HG03378 (cell line): ENCODE results near the gene MAJIN.
"Not testable (repeated sequence)": the region's sequence is repeated elsewhere in the genome, so short reads cannot be mapped to it uniquely, and the experiment has no call there.

ENCODE experiments used
- ATAC-seq: cut with Tn5 transposase; IDR thresholded peaks from one replicate; pipeline ENCODE4 v1.9.1; 2021; ENCODE audit warnings: mild to moderate bottlenecking, moderate library complexity; ENCODE audit not compliant: unreplicated experiment

The MAJIN gene

DNA sequence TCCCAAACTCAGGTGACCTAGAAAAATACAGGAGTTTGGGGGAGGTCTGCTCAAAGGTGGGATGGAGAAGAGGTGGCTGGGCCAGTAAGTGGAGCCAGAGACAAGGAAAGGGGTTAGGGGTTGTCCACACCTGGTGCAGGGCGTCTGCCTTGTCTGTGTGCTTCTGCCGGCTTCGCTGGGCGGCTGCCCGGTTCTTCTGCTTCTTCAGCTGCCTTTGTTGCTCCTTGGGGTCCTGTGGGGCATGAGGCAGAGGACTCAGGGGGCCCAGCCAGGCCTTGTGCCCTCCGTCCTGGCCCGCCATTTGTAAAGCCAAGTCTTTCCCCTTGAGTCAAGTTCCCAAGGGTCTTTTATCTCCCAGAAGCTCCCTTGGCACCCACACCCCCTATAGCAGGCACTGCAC lies 22.4 kb upstream of the MAJIN start:
- ATAC-seq = no peak

DNA sequence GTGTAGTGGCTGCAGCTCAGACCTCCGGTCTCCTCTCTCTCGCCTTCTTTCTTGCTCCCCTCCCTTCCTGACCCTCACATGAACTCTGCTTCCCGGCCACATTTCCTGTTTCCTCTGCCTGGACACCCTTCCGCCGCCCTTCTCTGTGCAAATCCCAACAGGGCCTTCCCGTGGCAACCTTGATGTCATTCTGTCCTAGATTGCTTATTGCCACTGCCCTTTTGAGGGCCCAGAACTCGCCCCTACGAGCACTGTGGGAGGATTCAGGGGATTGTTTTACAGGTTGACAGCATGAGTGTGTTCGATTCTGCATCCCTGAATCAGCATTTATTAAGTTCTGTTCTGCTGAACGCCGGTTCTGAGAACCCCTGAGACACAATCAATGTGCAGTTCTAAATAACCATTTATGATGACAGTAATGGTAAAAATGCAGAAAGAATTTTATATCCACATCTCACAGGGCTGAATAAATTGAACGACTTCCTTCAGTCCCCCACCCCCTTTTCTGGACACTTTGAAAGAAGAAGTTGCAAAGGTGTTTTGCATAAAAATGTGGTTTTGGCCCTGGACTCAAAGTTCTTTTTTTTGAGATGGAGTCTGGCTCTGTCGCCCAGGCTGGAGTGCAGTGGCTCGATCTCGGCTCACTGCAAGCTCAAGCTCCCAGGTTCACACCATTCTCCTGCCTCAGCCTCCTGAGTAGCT lies 18.5 kb upstream of the MAJIN start:
- ATAC-seq = no peak

DNA sequence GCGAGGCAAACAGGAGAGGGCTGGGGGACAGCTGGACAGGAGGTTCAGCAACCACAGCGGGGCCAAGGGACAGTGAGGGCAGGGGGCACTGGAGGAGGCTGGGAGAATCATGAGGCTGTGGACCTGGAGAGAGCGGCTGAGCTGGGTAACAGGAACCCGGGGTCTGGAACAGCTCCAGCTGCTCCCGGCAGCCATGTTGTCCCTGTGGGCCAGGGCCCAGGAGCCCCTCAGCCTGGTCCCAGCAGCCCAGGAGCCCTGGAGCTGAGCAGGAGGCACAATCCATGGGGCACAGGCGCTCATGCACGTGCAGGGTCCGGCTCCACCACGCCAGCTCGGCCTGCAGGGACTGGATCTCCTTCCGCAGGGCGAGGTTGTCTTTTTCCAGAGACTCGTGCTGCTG lies 17.5 kb upstream of the MAJIN start:
- ATAC-seq = no peak

DNA sequence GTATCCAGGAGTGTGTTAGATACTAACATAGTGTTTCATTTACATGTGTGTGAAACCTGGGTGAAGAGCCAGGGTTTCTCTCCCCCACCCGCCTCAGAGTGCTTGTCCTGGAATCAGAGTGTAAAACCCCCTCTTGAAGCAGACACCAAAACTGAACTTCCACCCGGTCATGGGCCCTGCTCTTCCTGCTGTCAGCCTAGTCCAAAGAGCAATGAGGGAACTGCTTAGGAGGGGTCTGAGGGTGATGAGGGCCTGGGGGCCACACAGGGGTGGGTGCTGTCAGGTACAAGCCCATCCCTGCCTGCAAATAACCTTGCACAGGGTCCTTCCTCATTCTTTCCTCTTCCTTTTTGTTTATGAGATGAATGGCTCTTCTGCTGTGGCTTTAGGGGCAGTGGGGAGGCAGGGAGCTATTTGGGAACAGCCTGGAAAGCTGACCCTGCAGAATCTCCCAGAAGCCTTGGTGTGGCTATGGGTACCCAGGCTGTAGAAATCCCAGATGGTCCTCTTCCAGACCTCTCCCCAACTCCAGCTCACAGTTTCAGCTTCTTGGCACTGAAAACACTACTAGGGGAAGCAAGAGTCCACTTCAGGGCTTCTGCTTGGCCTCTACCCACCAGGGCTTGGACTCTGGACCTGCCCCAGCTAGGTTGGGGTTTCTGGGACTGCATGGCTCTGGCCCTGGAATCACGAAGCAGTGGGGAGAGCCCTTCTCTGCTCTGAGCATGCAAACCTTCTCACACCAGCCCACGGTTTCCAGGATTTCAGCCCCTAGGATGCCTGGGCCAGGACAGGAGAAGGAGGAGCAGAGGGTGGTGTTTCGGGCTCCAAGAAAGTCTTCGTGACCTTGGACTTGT lies 16.3 kb upstream of the MAJIN start:
- no peak for ATAC-seq

DNA sequence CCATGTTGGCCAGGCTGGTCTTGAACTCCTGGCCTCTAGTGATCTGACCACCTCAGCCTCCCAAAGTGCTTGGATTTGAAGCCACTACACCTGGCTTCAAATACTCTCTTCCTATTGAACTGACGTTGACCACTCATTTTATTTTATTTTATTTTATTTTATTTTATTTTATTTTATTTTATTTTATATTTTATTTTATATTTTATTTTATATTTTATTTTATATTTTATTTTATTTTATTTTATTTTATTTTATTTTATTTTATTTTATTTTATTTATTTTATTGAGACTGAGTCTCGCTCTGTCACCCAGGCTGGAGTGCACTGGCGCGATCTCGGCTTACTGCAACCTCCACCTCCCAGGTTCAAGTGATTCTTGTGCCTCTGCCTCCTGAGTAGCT lies 11.4 kb upstream of the MAJIN start:
- not testable (repeated sequence) for ATAC-seq

DNA sequence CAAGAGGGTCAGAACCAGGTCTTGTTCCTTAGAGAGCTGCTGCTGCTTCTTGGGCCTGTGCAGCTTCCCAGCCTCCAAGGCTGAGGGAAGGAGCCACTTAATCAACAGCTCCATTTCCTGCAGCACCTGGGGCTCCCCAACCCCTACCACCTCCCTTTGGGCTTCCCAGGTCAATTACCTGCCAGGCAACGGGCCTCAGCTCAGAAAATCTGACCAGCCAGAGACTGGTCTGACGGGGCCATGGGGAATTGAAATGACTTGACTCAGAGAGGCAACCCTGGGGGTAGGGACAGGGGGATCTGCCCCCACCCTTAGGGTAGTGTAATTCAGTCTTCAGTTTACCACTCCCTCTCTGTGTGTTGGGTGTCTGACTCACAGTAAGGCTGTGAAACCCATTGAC lies 4.7 kb upstream of the MAJIN start:
- no peak for ATAC-seq

DNA sequence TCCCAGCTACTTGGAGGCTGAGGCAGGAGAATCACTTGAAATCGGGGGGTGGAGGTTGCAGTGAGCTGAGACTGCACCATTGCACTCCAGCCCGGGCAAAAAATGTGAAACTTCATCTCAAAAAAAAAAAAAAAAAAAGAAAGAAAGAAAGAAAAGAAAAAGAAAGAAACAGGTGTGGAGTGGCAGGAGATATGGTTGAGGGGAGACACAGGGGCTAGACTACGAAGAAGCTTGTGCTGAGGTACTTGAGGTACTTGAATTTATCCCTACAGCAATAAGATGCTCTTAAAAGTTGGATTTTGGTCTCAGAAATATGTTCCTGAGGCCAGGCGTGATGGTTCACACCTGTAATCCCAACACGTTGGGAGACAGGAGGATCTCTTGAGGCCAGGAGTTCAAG lies 2.2 kb upstream of the MAJIN start:
- ATAC-seq = no peak

DNA sequence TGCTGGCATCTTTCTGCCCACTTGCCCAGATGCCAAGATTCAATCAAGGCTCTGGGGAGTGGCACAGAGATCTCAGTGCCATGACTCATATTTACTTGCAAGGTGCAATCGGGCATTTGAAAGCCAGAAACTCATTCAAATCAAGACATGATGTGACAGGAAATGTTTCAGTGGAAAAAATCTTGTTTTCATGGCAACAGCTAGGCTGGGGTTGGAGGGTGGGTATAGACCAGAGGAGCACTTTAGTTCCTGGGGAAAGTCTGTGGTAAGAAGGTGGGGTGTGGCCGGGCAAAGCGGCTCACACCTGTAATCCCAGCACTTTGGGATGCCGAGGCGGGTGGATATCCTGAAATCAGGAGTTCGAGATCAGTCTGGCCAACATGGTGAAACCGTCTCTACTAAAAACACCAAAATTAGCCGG lies 1.2 kb downstream of the MAJIN start:
- no peak for ATAC-seq

DNA sequence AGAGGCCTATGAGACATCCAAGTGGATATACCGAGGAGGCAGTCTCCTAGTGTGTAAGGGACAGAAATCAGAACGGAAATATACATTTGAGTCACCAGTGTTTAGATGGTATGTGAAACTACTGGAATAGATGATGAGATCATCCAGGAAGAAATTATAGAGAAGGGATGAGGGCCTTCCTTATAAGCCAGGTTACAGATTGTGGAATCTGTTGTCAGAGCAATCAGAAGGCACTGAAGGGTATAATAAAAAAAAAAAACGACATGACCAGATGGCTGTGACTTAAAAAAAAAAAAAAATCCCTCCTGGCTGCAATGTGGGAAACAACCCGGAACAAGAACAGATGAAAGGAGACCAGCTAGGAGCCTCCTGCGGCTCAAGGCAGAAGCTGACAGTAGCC lies 2.7 kb downstream of the MAJIN start:
- no peak for ATAC-seq

DNA sequence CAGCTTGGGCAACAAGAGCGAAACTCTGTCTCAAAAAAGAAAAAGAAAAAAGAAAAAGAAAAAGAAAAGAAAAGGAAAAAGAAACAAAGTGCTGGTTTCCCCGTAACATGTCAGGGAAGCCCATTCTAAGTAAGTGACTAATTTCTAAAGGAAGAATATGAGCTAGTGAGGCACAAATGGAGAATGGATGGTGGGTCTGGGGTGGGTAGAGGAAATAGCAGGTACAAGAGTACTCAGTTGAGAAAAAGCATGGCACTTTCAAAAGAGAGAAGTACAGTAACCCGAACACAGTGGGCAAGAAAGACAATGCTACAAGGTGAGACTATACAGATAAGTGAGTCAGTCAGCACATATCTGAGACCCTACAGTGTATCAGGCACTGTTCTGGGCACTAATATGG lies 4.5 kb downstream of the MAJIN start:
- ATAC-seq = no peak

DNA sequence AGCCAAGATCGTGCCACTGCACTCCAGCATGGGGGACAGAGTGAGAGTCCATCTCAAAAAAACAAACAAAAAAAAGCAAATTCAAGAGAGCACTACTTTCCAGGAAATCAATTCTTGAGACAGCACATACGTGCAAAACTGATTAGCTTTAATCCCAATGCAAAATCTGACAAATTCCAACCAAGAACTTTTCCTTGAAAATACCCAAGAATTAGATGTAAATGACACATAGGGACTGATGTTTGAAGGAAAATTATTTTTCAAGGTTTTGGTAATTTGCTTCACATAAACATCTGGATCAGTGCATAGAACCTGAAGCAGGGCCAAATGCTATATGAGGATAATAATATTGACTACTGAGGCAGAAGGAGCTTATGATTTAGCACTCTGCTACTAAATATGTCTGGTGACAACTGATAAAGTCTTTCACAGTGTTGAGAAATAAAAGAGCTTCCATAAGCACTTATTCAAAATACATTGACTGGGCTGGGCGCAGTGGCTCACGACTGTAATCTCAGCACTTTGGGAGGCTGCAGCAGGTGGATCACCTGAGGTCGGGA lies 8.8 kb downstream of the MAJIN start:
- no peak for ATAC-seq

DNA sequence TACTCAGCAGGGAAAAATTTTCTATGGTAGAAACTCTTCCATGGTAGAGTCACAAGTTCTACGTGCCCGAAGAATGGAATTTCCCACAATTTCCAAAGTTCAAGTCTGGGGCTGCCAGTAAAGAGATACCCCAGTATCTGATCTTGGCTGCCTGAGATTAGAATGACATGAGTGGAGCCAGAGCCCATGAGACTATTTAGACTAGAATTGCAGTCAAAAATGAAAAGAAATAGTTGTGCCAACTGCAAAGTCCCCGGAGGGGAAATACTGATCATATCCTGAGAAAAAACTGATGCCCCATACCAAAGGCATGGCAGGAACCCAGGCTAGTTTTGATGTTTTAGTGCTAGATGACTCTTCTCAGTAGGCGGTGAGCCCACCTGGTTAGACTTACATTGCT lies 11.2 kb downstream of the MAJIN start:
- ATAC-seq = no peak

DNA sequence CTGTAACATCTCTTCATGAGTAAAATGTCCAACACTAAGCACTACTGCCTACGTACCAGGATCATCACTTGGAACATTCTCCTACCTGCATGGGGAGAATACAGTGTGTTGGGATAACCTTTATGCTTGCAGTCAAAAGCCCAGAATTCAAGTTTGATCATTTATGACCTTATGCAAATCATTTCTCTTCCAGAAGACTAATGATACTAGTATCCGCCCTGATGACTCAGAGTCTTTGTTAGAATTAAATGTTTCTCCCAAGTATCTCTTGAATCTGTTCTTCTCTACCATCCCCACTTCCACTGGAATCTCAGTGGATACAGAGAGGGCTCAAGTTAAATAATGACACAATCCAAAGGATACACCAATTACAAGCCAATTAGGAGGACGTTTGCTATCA lies 12.4 kb downstream of the MAJIN start:
- no peak for ATAC-seq

DNA sequence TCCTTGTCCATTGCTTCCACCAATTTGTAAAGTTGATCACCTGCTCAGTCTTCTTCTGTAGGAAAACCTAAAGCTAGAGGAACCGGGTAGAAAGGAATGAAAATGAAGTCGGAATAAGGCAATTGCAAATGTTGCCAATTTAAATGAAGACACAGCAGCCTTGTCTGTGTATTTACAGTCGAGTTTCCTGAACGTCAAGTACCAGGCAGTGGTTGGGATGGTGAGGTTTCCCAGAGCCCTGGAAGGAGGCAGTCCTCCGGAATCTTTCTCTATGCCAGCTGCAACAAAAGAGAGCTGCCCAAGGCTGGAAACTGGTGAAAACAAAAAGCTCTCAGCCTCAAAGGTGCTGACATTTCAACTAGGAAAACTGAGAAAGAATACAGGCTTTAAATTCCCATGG lies 17.7 kb downstream of the MAJIN start:
- no peak for ATAC-seq

DNA sequence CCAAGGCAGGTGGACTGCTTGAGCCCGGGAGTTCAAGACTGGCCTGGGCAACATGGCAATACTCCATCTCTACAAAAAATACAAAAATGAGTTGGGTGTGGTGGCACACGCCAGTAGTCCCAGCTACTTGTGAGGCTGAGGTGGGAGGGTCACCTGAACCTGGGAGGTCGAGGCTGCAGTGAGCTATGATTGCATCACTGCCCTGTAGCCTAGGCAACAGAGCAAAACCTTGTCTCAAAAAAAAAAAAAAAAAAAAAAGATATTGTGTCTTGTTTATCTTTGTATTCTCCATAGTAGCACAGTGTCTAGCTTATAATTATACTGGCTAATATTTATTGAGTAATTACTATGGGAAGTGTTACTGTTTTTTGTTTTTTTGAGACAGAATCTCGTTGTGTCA lies 20.4 kb downstream of the MAJIN start:
- no peak for ATAC-seq

DNA sequence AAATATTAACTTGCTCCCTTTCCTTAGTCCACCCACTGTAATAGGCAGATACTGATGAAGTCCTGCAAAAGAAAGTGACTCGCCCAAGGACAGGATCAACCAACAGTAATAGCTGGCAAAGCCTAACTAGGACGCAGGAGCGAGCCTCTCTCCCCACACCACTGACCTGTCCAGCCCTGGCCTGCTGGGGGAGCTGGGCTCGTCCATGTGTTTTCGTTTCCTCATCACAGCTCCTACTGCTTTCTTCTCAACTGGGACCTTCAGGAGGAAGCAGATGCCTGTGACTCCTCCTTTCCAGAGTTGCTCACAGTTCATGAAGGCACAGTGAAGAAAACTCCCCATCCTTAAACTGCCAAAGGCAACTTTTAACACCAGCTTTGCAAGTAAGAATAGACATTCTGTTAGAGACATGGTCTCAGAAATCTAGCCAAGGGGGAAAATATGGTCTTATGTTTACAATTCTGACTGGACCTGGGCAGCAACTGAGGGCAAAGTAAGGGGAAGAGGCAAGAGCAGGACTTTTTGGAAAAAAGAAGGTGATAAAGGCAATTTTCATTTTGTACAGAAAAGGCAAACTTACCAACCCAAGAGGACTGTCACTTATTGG lies 24.6 kb downstream of the MAJIN start:
- ATAC-seq = no peak

DNA sequence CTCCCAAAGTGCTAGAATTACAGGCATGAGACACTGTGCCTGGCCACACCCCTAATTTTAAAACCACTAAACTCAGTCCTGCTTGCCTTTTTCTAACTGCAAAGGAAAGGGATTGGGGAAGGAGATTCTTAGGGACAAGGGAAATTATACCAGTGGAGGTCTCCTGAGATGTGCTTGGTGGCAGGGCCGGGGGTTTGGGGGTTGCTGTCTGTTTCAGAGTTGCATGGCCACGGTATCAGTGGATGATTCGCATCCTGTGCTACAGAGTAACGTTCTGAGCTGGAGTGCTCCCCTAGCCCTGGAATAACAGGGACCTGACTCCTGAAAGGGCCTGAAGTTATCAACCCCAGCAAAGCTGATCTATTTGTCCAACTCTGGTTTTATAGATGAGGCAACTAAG lies 35.4 kb downstream of the MAJIN start:
- no peak for ATAC-seq

DNA sequence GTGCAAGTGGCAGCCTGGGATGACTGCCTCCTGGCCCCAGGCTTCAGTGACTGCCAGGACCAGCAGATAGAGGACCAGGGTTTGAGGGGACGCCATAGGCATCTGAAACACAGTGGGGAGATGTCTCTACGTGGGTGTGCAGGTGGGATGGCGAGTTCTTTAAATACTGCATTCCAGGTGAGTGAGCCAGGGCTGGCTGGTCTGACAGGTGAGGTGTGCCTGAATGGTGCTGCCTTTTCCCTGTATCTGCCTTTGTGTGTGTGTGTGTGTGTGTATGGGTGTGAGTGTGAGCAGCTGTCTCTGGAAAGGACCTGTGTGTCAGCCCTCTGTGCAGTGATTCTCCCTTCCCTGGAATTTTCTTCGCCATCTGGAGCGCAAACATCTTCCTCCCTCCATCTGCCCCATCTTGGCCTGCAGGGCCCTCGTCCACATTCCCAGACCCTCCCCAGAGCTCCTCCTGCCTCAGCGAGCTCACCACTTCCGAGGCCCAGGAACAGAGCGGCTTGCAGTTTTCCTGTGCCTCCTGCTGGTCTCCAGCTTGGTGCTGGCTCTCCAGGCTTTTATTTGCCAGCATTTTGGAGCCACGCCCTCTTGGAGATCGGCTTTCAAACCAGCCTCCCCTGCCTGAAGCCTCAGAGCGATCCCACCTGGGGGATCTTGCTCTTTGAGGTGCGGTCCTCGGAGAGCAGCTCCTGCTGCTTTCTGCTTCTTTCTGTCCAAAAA lies 36.4 kb downstream of the MAJIN start, which contains the start of gene GPHA2:
Gene GPHA2 (minus strand): TSS at position 535 of the 723 bp plus-strand sequence. CDS start 433 bp downstream, at position 102.
- ATAC-seq = no peak

DNA sequence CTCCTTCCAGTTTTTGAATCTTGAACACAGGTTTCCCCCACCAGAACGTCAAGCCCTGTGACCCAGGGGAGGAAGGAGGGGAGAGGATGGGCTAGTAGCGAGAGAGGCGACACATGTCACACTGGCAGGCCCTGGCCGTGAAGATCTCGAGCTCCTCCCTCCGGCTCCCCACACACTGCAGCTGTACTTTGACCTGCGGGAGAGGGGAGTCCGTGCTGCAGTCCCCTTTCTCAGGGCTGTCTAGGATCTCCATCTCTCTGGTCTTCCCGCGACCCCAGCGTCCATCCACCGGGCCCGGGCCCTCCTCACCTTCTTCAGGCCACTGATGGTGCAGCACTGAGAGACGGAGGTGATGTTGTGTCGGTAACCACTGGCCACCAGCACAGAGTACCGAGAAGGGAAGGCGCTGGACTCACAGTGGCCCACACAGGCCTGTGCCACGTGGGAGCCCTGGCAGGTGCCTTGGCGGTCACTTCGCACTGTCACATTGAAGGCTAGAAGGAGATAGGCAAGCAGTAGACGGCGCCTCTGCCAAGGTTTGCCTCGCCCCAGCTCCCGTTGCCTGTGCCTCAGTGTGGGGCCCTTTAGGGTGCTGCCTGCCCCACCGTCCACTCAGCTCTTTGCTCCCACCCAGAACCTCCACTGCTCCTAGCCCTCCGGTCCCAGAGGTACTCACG lies 37.1 kb downstream of the MAJIN start:
- no peak for ATAC-seq

DNA sequence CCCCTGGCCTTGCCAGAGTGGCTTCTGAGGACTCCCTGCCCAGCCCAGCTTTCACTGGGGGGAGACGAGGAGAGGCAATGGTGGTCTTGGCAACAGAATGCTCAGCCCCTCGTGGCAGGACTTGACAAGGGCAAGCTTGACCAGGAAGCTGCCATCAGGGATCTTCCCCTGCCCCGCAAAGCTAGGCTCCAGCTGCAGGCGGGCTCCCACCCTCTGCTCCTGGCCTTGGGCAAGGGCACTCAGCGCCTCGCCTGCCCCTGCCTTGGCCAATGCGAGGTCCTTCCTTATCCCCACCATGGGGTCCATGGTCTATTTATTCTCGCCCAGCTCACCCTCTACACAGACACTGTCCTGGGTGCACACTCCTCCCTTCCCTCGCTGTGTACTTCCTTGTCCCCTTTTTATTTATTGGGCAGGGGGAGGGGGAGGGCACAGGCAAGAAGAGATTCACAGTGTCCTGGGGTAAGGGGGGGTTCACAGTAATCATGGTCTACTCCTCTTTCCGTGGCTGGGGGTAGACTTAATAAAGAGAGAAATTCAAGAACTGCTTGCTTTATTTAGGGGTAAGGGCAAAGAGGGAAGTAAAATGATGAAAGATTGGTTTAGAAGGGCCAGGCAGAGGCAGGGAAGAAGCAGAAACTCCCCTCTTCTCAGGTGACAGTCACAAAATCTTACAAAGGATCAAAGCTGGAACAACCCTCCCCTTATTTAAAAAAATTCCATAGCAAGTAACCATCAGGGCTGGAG lies 37.8 kb downstream of the MAJIN start:
- ATAC-seq = no peak
